Occipital lobe (tissue), 2 donors: ENCODE results near the gene TMEM203. TPM values are rescaled to one million over a fixed set of nuclear protein-coding genes. Genes with fewer than 3 reads are reported as not detected.
A peak's percentile ranks its signal among the peaks of the same experiment; 100 is the strongest.
"Not testable (repeated sequence)": the region's sequence is repeated elsewhere in the genome, so short reads cannot be mapped to it uniquely, and the experiment has no call there.

Source experiments
- DNase-seq: peaks from one replicate; lab custom pipeline; 2025; lab: John Stamatoyannopoulos, UW
- total RNA-seq: library from RNA; depleted of rRNA; stranded (reverse); fragments of >200 nt; gene quantifications from one replicate; pipeline ENCODE4 v1.2.3, GENCODE V29; 2014

The TMEM203 gene
- total RNA-seq, 1 donor from 2014 or later = 42.9 TPM

DNA sequence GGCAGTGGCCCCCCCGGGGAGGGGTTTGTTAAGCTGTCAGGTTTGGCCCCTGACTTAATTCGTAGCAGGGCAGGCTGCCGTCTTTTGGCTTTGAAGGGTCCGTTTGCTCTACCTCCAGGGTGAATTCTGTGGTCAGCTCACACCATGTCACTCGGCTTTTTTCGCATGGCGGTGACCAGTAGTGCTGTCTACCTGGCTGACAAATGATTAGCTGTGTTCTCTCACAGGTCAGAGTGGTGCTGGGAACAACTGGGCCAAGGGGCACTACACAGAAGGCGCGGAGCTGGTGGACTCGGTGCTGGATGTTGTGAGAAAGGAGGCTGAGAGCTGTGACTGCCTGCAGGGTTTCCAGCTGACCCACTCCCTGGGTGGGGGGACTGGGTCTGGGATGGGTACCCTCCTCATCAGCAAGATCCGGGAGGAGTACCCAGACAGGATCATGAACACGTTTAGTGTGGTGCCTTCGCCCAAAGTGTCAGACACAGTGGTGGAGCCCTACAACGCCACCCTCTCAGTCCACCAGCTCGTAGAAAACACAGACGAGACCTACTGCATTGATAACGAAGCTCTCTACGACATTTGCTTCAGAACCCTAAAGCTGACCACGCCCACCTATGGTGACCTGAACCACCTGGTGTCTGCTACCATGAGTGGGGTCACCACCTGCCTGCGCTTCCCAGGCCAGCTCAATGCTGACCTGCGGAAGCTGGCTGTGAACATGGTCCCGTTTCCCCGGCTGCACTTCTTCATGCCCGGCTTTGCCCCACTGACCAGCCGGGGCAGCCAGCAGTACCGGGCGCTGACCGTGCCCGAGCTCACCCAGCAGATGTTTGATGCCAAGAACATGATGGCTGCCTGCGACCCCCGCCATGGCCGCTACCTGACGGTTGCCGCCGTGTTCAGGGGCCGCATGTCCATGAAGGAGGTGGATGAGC, 37.1 kb upstream of the TMEM203 start:
- DNase-seq = no peak

- no peak for DNase-seq
Measured at GRCh38 chr9:137241490-137242268, 36.2 kb upstream of the TMEM203 start.

GRCh38 chr9:137240841-137241489, 35.5 kb upstream of the TMEM203 start, which contains the start of gene TUBB4B:
TUBB4B (plus strand) TSS chr9:137241287; CDS start chr9:137241361, 74 bp downstream.
- DNase-seq = peak; percentile 98

DNA sequence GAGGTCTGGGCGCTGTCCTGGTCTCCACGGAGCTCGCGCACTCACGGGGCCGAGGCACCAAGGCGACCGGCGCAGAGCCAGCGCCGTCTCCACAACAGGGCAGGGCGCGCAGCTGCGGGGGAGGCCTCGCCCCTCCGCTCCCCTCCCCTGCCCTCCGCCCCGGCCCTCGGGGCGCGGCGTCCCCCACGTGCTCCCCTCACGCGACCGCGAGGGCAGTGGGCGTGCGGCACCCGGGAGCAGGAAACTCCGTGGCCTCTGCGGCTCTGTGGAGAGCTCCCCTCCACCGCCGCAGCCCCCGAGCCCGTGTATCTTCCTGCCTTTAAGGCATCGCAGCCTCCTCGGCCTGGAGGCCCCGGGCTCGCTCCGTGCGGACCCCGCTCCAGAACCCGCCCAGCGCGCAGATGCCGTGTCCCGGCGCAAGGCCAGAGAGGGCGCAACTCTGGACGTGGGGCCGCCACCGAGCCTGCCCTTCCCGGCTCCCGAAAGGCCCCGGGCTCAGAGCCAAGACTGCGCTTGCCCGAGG, 34.9 kb upstream of the TMEM203 start:
- peak; percentile 67 for DNase-seq

- DNase-seq = not testable (repeated sequence)
Measured at GRCh38 chr9:137239541-137240200, 34.2 kb upstream of the TMEM203 start.

DNA sequence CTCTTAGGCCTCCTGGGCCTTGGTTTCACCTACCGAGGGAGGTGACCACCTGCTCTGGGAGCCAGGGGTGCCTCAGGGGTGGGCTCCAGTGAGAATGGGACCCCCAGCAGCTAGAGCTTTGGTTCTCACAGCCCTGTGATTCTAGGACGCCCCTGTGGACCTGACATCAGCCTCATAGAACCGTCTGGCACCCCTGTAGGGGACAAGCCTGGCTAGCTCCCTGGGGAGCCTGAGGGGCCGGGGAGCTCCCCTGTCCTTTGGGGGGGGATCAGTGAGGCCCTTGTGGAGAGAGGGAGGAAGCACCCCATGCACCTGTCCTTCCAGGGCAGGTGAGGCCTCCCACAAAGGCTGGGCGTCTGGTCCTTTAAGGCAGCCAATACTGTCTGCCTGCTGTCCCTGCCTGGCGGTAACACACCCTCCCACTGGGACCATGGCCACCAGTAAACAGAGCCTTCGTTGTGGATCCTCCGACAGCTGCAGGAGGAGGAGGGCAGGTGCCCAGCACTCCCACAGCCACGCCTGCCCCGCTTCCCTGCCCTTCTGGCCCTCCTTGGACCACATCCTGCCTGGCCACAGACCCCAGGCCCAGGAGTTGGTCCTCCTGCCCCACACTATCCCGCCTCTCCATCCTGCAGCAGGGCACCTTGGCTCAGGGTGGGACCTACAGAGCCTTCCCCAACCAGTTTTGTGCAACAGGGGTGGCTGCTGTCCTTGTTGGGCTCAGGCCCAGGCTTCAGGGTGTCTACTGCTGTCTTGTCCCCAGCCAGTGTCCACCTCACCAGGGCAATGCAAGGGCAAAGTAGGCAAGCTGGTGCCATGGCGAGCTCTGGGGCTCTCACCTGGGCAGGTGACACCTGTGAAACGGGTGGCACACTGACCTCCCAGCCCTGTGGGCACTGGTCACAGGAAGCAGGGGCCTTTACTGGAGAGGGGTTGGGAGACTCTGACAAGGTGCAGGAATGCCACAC, 32.6 kb upstream of the TMEM203 start:
- DNase-seq = peak; percentile 72

DNA sequence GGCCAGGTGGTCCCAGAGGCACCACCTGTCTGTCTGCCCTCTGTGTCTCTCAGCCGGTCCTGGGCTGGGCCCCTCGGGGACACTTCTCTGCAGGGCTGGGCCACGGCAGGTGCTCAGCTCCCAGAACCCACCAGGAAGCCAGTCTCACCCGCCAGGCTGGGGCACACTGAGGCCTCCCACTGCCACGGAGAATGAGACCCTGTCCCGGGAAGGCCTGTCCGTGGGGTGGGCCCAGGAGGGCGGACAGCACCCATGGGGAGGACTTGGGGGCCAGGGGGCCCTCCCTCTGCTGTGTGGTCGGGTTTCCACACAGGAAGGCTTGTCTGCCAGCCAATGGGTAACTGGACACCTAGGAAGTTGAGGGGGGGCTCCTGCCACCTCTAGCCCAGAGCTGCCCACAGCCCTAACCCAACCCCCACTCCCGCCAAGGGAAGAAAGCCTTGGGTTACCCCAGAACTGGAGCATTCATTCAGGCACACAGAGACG, 31.5 kb upstream of the TMEM203 start:
- DNase-seq = no peak

- peak; percentile 69 for DNase-seq
Measured at GRCh38 chr9:137236238-137236935, 30.9 kb upstream of the TMEM203 start.

DNA sequence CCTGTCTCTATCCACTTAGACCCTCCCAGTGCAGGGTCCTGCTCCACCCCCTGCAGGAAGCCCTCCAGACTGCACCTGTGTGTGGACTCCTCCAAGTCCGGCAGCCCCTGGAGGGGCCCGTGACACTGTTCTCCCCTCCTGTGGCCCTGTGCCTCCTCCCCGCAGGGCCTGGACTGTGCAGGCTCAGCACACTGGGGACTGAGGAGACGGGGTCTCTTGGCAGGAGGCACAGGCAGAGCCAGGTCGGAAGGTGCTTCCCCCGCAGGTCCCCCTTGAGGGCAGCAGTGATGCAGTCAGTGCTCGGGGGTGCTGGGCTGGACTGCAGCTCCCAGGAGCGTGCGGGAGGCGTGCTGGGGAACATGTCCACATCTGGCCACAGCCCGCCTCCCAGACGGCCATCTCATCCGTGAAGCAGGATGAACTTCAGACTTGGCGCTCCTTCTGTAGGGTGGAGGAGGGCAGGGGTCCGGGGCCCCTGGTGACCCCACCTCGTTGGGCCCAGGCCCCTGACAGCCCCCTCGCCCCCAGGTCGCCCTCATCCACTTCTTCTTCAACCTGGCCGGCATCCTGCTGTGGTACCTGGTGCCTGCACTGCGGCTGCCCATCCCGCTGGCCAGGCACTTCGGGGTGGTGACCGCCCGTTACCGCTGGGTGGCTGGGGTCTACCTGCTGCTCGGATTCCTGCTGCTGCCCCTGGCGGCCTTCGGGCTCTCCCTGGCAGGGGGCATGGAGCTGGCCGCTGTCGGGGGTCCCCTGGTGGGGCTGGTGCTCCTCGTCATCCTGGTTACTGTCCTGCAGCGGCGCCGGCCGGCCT, 30.2 kb upstream of the TMEM203 start:
- no peak for DNase-seq

DNA sequence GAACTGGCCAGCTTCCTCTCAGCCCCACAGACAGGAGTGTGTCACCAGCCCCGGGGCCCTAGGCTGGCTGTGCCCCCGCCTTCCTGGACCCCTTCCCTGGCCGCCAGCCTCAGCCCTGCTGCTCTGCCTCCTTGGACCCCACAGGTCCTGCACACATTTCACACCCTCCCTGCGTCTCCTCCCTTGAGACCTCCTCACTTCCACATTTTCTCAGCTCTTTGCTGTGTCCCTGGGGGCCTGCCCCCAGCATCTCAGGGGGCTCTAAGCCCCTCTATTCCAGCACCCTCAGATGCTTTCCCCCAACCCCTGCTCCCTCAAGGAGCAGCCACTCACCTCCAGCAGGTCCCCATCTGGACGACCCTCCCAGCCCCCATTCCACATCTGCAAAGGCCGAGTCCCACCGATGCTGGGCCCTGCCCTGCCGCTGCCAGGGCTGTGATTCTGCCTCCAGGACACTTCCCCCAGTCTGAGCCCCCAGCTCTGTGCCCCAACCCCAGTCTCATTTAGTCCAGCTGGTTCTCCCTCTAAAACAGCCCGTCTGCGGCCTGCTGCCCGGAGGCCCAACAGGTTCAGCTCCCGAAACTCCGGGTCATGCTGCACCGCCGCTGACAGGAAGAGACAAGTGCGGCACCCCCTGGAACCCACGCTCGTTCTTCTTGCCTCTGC, 29.4 kb upstream of the TMEM203 start:
- no peak for DNase-seq

DNA sequence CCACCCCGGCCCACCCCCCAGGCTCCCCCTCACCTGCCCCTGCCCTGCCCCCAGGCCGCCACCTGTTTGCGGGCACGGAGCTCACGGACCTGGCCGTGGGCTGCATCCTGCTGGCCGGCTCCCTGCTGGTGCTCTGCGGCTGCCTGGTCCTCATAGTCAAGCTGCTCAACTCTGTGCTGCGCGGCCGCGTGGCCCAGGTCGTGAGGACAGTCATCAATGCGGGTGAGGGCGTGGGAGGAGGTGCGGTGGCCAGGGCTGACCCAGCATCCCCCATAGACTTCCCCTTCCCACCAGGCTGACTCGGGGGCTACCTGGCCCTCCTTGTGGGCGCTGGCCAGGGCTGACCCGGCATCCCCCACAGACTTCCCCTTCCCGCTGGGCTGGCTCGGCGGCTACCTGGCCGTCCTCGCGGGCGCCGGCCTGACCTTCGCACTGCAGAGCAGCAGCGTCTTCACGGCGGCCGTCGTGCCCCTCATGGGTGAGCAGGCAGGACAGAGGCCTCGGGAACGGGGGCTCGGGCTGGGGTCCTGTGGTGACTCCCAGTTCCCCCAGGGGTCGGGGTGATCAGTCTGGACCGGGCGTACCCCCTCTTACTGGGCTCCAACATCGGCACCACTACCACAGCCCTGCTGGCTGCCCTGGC, 28.7 kb upstream of the TMEM203 start:
- no peak for DNase-seq

- no peak for DNase-seq
Measured at GRCh38 chr9:137233143-137233980, 27.9 kb upstream of the TMEM203 start.

GRCh38 chr9:137232510-137232909, 27.1 kb upstream of the TMEM203 start:
- DNase-seq = no peak

- no peak for DNase-seq
Measured at GRCh38 chr9:137232101-137232500, 26.7 kb upstream of the TMEM203 start.

DNA sequence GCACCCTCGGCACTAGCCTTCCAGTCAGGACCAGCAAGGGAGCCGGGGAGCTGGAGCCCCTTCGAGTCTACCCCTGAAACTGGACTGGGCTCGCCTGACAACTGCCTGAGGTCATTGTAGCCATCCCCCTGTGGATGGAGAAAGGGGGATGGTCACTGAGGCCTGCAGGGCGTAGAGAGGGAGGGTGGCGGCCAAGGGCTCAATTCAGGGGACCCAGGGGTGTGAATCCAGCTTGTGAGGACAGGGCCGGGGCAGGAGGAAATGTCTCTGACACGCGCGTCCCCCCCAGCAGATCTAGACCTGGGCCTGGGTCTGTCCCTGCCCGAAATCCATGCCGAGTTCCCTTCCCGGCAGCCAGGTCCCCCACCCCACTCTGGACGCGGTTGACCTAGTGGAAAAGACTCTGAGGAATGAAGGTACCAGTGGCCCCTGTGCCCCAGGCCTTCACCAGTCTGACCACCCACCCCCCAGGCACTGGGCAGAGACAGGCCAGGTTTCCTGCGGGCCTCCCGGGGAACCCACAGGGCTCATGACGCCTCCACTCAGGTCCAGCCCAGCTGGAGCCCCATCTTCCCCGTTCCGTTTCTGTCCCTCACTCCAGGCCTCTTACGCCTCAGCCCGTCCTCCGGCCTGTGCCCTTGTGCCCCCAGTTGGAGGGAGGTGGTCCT, 26.1 kb upstream of the TMEM203 start:
- DNase-seq = no peak
